NCI-H345 treated with DMSO at 0.1 percent for 48 hours (cell line): Measurements from ENCODE around the gene AUNIP.
A peak's percentile ranks its signal among the peaks of the same experiment; 100 is the strongest.

Experiments
- DNase-seq: peaks from one replicate; lab custom pipeline; 2025; ENCODE audit not compliant: unreplicated experiment; lab: John Stamatoyannopoulos, UW

AUNIP gene

GRCh38 chr1:25832336-25833037, 26.8 kb downstream of the AUNIP start:
- no peak for DNase-seq

- DNase-seq = no peak
Observed at GRCh38 chr1:25831569-25832196, 27.6 kb downstream of the AUNIP start.

- no peak for DNase-seq
Observed at GRCh38 chr1:25829046-25829445, 30.2 kb downstream of the AUNIP start.

- no peak for DNase-seq
Observed at GRCh38 chr1:25828491-25828890, 30.8 kb downstream of the AUNIP start.

- no peak for DNase-seq
Observed at GRCh38 chr1:25826571-25826970, 32.7 kb downstream of the AUNIP start.

GRCh38 chr1:25825605-25826004, 33.7 kb downstream of the AUNIP start:
- no peak for DNase-seq

- DNase-seq = no peak
Observed at GRCh38 chr1:25821630-25822091, 37.6 kb downstream of the AUNIP start.

- DNase-seq = no peak
Observed at GRCh38 chr1:25821112-25821476, 38.2 kb downstream of the AUNIP start.

- DNase-seq = no peak
Observed at GRCh38 chr1:25820247-25821111, 38.8 kb downstream of the AUNIP start.

GRCh38 chr1:25819491-25820246, 39.6 kb downstream of the AUNIP start, which contains the start of gene MTFR1L:
TSS of gene MTFR1L (plus strand) at chr1:25819954. CDS start at chr1:25823105, 3,151 bp downstream.
- peak; percentile 74 for DNase-seq

GRCh38 chr1:25818569-25818968, 40.7 kb downstream of the AUNIP start:
- no peak for DNase-seq

- no peak for DNase-seq
Observed at GRCh38 chr1:25817840-25818501, 41.3 kb downstream of the AUNIP start.

GRCh38 chr1:25816112-25816718, 43.0 kb downstream of the AUNIP start:
- DNase-seq = no peak

- no peak for DNase-seq
Observed at GRCh38 chr1:25815208-25816111, 43.8 kb downstream of the AUNIP start.

GRCh38 chr1:25814549-25815087, 44.6 kb downstream of the AUNIP start:
- DNase-seq = no peak

- no peak for DNase-seq
Observed at GRCh38 chr1:25813734-25814471, 45.4 kb downstream of the AUNIP start.

- no peak for DNase-seq
Observed at GRCh38 chr1:25813071-25813733, 46.1 kb downstream of the AUNIP start.
